CD4-positive, alpha-beta T cell treated with Interleukin-12 subunit alpha and Interleukin-12 subunit beta, for 1 hour (primary cell): Measurements from ENCODE around the gene SMAP1.
"Not testable (repeated sequence)": the region's sequence is repeated elsewhere in the genome, so short reads cannot be mapped to it uniquely, and the experiment has no call there.

Experiments used
- DNase-seq: peaks from one replicate; pipeline ENCODE4 v3.0.0-alpha.2; 2020

Gene SMAP1

DNA sequence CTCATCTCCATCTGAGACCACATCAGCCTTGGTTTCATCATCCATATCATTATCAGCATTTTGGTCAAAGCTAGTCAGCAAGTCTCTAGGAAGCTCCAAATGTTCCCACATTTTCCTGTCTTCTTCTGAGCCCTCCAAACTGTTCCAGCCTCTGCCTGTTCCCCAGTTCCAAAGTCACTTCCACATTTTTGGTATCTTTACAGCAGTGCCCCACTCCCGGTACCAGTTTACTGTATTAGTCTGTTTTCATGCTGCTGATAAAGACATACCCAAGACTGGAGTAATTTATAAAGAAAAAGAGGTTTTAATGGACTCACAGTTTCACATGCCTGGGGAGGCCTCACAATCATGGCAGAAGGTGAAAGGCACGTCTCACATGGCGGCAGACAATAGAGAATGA, 74.8 kb downstream of the SMAP1 start:
- not testable (repeated sequence) for DNase-seq

DNA sequence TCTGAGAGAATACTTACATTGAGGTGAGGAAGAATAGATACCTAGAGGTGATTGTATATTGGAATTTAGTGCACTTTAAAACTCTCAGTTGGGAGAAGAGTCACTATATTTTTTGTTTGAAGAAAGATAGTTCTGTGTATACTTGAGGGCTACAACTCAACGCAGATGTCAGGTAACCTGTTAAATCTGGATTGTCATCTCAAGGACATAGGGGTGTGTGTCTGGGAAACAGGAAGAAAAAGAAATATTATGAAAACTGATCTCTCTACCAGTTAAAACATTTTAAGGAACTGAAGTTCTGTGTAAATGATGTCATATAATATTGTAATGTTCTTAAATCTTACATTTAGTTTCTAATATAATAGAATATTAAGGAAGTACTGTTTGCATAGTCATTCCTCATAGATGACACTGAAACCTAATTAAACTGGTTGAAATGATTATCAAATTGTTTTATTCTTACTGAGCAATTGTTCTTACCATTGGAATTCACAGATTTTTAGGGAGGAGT, 86.2 kb downstream of the SMAP1 start:
- DNase-seq, result no peak

DNA sequence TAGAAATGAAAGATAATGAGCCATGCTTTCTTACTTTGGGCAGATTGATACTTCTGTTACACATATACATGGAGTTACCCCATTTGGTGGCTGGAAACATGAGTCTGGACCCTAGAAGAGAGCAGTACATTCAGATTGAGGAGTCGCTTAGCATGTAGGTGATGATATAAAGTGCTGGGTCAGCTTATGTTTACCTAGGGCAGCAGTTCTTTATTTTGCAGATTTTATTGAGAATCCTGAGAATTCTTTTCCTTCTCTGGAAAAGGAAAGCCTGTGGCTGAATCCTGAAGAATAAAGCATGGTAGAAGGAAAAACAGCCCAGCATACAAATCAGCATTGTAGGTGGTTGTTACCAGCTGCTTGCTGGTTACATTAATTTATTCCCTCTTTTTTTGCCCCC, 91.2 kb downstream of the SMAP1 start:
- DNase-seq, result no peak

DNA sequence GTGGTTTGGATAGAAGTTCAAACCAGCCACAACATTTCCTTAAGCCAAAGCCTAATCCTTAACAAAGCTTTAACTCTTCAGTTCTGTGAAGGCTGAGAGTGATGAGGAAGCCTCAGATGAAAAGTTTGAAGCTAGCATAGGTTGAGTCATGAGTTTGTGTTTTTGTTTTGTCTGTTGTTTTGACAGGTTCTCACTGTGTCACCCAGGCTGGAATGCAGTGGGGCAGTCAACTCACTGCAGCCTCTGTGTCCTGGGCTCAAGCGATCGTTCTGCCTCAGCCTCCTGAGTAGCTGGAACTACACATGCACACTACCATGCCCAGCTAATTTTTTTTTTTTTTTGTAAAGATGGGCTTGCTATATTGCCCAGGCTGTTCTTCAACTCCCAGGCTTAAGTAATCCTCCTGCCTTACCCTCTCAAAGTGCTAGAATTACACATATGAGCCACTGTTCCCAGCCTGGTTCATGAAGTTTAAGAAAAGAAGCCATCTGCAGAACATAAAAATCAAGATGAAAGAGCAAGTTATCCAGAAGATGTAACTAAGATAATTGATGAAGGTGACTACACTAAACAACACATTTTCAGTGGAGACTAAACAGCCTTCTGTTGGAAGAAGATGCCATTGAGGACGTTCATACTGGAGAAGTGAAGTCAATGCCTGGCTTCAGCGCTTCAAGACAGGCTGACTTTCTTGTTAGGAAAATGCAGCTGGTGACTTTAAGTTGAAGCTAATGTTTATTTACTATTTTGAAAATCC, 96.2 kb downstream of the SMAP1 start:
- DNase-seq, result no peak

DNA sequence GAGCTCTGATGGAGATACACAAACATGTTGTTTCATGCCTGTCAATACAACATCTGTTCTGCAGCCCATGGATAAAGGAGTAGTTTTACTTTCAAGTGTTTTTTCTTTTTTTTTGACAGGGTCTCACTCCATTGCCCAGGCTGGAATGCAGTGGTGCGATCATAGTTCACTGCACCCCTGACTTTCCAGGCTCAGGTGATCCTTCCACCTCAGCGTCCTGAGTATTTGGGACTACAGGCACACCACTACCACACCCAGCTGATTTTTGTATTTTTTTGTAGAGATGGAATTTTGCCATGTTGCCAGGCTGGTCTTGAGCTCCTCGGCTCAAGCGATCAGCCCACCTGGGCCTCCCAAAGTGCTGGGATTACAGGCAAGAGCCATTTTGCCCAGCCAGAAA, 97.0 kb downstream of the SMAP1 start:
- no peak for DNase-seq

DNA sequence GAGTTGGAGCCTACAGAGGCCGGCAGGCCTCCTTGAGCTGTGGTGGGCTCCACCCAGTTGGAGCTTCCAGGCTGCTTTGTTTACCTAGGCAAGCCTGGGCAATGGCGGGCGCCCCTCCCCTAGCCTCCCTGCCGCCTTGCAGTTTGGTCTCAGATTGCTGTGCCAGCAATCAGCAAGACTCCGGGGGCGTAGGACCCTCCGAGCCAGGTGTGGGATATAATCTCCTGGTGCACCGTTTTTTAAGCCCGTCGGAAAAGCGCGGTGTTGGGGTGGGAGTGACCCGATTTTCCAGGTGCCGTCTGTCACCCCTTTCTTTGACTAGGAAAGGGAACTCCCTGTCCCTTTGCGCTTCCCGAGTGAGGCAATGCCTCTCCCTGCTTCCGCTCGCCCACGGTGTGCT, 103.7 kb downstream of the SMAP1 start:
- DNase-seq, result not testable (repeated sequence)

- DNase-seq, result no peak
Measured at GRCh38 chr6:70779934-70780333, 112.3 kb downstream of the SMAP1 start.

- no peak for DNase-seq
Measured at GRCh38 chr6:70790483-70791224, 123.0 kb downstream of the SMAP1 start.

DNA sequence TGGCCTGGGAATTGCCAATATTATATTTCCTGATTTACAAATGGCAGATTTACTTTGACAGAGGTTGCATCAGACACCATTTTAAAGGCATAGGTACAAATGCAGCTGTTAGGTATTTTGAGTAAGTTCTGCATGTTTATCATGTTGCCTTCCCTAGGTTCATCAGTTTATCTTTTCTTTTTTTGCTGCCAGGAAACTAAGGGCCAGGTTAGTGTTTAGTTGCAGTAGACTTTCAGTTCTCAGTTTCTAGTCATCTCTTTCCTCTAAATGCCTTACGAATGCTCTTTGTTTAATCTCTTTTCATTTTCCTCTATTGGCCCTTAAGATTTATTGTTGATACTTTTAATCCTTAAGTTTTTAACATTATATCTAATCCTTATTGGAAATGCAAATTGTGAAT, 129.9 kb downstream of the SMAP1 start:
- no peak for DNase-seq

DNA sequence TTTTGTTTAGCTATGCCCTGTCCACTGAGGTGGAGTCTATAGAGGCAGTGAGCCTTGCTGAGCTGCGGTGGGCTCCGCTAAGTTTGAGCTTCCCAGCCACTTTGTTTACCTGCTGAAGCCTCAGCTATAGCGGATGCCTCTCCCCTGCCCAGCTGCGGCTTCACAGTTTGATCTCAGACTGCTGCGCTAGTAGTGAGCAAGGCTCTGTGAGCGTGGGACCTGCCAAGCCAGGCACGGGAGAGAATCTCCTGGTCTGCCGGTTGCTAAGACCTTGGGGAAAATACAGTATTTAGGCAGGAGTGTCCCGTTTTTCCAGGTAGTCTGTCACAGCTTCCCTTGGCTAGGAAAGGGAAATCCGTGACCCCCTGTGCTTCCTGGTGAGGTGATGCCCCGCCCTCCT, 138.4 kb downstream of the SMAP1 start:
- no peak for DNase-seq

DNA sequence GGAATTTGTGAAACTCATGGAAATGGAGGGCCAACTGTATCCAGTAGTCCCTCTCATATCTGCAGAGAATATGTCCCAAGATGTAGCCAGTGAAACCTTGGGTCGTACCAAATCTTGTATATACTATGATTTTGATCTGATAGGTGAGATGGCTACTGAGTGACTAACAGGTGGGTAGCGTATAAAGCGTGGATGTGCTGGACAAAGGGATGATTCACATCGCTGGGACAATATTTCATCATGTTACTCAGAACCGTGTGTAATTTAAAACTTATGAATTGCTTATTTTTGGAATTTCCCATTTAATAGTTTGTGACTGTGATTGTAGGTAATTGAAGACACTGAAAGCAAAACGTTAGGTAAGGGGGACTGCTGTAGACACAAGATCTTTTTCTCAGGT, 144.1 kb downstream of the SMAP1 start:
- no peak for DNase-seq

DNA sequence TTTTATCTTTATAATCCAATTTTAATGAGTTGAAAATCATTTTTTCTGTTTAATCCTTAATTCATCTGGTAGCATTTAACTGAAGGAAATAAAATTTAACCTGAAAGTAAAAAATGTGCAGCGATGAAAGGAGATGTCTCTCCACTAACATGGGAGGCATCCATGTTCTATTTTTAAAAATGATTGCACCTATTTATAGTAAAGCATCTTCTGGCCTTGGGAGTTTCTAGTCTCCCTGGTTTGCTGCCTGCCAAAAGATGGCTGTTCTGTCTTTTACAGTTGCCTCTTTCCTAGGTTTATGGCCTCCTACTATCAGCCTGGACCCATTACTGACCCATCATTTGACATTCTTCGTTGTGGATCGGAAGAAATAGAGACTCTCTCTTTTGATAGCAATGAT, 146.2 kb downstream of the SMAP1 start:
- no peak for DNase-seq

DNA sequence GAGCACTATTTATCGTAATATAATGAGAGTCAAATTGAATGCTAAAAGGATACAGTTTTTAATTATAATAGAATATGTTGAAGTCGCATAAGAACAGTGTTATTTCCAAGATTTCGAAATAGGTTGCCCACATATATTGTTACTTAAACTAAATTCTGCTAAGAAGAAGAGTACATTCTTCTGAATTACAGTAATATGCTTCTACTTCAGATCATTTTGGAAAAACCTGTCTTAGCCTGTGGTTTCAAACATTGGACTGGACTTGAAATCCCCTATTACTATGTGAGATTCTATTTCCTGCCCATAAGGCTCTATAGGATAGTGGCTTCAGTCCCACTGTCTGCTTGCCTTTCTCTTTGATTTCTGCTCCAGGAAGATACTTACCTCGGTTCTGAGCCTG, 152.0 kb downstream of the SMAP1 start:
- DNase-seq, result no peak

- DNase-seq, result no peak
Measured at GRCh38 chr6:70820778-70821177, 153.1 kb downstream of the SMAP1 start.

GRCh38 chr6:70821751-70822150, 154.1 kb downstream of the SMAP1 start:
- no peak for DNase-seq

DNA sequence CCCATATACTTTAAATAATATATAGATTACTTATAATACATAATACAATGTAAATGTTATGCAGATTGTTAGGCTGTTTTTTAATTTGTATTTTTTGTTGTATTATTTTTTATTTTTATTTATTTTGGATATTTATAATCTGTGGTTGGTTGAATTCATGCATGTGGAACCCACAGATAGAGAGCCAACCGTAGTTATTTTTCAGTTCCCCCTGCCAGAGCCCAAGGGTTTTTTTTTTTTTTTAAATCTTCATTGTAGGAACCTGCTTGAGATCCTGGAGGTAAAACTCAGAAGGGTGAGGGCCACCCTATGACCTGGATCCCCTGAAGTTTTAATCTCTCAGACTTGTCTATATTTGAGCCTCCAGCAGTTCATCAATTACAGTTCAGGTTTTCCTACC, 156.0 kb downstream of the SMAP1 start:
- DNase-seq, result no peak

DNA sequence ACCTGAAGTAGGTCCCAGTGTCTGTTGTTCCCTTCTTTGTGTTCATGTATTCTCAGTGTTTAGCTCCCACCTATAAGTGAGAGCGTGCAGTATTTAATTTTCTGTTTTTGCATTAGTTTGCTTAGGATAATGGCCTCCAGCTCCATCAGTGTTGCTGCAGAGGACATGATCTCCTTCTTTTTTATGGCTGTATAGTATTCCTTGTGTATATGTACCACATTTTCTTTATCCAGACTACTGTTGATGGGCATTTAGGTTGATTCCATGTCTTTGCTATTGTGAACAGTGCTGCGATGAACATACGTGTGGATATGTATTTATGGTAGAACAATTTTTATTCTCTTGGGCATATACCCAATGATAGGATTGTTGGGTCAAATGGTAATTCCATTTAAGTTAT, 163.7 kb downstream of the SMAP1 start:
- DNase-seq, result no peak

DNA sequence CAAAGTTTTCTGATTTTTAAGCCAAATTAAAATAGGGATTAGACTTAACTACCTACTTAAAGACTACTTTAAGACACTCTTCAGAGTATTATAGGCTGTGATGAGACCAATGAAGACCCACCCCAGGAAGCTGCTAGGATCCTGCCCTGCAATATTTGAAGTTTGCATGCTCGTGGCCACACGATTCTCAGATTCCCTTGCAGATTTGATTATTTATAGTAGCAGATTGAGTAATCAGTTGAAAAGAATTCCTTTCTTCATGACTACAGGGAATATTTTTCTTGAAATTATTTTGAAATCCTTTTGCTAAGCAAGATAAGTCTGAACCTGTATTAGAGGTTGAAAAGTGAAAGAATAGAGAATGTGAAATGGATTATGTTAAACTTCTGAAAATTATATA, 166.8 kb downstream of the SMAP1 start:
- no peak for DNase-seq

- no peak for DNase-seq
Measured at GRCh38 chr6:70838907-70839285, 171.2 kb downstream of the SMAP1 start.

DNA sequence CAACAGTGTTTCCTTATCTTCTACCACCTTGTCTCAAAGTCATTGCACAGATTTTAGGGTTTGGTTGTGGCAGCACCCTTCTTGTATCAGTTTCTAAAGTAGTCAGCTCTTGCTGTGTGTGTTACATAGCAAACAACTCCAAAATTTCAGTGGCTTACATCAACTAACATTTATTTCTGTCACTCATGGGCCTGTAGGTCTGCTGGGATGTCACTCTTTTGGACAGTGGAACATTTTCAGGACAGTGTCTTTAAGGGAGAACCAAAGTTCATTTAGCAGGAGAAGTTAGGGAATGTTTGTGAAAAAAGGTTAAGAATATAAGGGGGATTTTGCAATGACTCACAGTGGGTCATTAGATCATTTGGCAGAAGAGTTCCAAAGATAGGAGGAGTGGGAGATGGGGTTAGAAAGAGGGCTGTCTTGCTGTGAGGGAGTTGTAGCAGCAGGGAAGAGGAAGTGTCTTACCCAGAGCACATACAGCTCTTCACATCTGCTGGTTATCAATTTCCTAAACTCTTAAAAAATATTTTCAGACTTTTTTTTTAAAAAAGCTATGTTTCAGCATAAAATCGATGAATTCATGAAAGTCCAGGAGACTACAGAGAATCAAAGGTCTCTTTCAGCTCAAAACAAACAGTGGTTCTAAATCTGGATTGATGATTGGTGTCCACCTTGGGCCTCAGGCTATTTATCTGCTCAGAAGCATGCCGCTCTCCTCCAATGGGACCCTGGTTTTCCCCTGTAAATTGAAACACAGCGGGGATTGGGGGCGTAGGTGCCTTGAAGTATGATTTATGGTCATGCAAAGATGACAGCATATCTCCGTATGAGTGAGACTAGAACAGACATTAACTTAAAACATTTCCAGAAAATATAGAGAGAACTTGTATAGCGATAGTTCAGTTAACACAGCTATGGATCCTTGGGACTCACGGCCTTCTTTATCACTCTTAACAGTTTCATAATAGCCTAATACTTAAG, 171.9 kb downstream of the SMAP1 start:
- DNase-seq, result no peak

DNA sequence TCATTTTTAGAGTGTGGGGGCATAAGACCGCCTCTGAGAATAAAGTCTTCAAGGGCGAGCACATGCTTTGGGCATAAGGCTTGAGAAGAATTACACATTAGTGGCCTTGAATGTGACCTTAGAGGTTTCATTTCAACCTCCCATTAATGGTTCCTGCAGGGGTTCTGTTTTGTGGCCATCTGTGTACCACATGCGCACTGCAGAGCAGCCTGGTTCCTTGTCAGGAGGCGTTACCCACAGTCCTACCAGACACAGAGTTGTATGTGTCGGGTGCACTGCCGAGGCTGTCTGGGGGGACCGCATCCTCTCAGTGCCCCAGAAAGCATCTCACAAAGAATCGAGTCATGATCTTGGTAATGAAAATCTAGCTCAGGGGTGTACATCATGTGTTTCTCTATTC, 173.4 kb downstream of the SMAP1 start:
- no peak for DNase-seq

DNA sequence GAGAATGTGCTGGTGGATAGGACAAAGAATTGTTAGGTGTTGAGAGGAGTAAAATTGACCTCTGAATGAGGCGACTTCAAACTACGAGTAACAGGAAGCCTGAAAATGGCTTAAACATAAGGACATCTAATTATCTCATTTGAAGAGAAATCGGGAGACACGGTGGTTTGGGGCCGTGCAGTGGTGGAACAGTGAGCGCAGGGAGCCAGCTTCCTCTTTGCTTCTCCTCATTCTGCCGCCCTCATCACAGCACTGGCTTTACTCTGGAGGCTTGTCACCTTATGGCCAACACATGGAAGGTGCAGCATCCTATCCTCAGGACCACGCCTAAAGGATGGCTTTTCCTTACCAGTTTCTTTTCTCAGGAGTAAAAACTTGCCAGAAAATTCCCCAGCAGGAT, 174.9 kb downstream of the SMAP1 start:
- no peak for DNase-seq

DNA sequence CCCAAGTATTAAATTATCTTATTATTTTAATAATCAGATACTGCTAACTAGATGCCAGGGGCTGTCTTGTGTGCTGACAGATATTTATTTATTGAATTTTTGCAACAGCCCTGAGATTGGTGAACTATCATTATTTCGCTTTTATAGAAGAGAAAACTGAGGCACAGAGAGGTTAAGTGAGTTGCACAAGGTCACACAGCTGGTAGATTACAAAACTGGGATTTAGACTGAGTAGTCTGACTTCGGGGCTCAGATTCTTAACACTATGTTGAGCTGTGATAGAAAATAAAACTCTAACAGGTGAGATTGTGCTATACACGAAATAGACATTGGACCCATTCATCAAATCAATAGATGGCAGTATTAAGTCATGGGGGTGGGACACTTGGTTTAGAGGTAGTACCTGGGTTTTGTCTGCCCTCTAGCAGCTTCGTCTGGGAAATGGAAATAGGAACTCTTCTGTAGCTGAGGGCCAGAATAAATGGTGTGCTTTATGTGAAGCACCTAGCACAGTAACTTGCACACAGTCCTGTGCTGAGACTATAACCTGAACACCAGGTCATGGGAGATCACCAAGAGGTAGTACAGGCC, 175.7 kb downstream of the SMAP1 start:
- no peak for DNase-seq
